Activated CD8-positive, alpha-beta memory T cell treated with anti-CD3 and anti-CD28 coated beads for 1 hour (primary cell): ENCODE data around the gene NKAIN4.

Experiments used
- DNase-seq, 2 donors: peaks; one replicate each; pipeline ENCODE4 v3.0.0-alpha.2; 2020; ENCODE audit warnings: low read depth in 1 of 2; ENCODE audit errors: extremely low read depth in 1 of 2

Gene NKAIN4

GRCh38 chr20:63254232-63254605, at the start of gene NKAIN4:
NKAIN4 (minus strand) TSS chr20:63254463; CDS start chr20:63254450, 13 bp downstream.
- DNase-seq, result no peak

- no peak for DNase-seq
These were observed 48.9 kb upstream of the NKAIN4 start for GRCh38 chr20:63303095-63303666.

- DNase-seq, result no peak
These were observed 47.4 kb upstream of the NKAIN4 start for GRCh38 chr20:63301671-63302070.

GRCh38 chr20:63298731-63299312, 44.6 kb upstream of the NKAIN4 start:
- DNase-seq, result no peak

DNA sequence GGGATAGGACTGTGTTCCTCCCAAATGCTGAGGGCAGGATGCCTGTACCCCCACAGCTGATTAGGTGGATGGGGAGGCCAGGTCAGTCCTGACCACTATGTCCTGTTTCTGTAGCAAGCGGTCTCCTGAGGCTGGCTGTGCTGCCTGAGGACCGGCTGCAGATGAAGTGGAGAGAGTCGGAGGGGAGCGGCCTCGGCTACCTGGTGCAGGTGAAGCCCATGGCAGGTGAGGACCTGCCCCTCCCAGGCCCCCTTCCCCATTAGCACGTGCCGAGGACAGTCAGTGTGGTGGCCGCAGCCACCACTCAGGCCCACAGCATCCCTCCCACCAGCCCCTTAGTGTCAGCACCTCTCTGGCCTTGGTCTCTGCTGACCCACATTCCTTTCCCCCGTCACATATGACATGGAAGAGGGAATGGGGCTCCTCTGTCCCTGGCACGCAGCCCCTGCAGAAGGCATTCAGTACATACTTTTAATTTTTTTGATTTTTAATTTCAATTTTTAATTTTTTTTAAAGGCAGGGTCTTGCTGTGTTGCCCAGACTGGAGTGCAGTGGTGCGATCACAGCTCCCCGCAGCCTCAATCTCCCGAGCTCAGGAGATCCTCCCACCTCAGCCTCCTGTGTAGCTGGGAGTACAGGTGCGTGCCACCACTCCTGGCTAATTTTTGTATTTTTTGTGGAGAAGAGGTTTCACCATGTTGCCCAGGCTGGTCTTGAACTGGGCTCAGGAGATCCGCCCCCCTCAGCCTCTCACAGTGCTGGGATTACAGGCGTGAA, 43.7 kb upstream of the NKAIN4 start:
- DNase-seq, result no peak

DNA sequence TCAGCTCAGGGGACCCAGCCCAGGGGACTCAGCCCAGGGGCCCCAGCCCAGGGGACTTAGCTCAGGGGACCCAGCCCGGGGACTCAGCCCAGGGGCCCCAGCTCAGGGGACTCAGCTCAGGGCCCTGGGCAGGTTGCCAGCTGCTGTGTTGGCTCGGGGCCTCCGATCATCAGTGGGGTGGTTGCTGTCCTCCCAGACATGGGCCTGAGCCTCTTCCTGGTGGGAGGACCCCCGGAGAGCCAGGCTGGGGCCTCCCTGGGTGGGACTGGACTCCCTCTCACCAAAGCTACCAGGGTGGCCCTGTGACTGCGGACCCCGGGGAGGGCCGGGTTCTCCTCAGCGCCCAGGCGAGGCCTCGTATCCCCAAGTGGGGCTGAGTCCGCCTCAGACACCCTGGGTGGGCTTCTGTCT, 43.1 kb upstream of the NKAIN4 start:
- DNase-seq, result no peak

DNA sequence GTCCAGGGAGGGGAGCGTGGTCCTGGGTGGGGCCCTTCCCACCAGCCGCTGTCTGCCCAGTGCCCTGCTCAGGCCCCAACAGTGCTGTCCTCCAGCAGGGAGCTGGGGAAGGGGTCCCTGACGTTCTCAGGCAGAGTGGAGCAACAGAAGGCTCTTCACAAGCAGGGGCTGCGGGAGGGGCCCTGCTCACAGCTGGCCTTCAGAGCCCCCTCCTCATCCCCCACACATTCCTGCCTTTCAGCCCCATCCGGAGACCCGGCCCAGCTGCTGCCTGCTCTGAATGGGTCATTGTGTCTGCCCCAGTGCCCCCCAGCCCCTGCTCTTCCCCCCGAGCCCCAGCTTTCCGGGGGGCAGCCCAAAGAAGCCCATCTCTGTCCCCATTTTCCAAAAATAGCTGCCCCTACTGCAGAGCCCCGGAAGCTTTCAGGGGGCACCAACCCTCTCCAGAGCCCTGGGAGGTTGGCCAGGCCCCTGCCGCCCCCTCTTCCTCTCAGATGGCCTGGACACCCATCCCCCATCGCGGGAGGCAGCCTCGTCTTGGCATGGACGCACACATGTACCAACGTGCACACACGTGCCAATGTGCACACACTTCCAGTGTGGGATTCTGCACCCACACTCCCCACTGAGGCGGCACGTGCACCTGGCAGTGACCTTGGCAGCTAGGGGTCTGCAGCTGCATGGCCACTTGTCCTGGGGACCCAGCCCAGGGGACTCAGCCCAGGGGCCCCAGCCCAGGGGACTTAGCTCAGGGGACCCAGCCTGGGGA, 42.5 kb upstream of the NKAIN4 start:
- DNase-seq, result no peak

- no peak for DNase-seq
These were observed 41.6 kb upstream of the NKAIN4 start for GRCh38 chr20:63295846-63296245.

- no peak for DNase-seq
These were observed 41.2 kb upstream of the NKAIN4 start for GRCh38 chr20:63295422-63295821.

- DNase-seq, result no peak
These were observed 40.8 kb upstream of the NKAIN4 start for GRCh38 chr20:63295018-63295417.

DNA sequence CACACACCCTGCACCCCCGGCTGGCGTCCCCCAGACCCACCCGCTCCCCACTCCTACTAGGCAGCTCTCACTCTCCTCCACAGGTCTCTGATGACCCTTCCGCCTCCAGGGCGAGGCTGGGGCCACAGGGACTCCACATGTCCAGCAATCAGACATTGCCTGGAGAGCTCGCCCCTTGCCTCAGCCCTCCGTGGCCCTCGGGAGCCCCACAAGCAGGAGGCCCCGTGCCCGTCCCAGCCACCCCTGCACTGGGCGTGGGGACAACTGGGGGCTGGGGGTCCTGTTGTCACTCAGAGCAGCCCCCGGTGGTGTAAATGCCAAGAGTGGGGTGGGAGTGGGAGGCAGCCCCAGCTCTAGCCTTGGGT, 40.3 kb upstream of the NKAIN4 start:
- no peak for DNase-seq

- DNase-seq, result no peak
These were observed 39.7 kb upstream of the NKAIN4 start for GRCh38 chr20:63293871-63294535.

- DNase-seq, result no peak
These were observed 39.2 kb upstream of the NKAIN4 start for GRCh38 chr20:63293456-63293855.

- DNase-seq, result no peak
These were observed 38.6 kb upstream of the NKAIN4 start, which contains the start of gene COL20A1 for GRCh38 chr20:63292904-63293303. COL20A1 (plus strand) TSS chr20:63293186; CDS start chr20:63295108, 1,922 bp downstream.

- DNase-seq, result no peak
These were observed 38.0 kb upstream of the NKAIN4 start for GRCh38 chr20:63292292-63292701.

GRCh38 chr20:63291811-63292210, 37.5 kb upstream of the NKAIN4 start:
- no peak for DNase-seq

DNA sequence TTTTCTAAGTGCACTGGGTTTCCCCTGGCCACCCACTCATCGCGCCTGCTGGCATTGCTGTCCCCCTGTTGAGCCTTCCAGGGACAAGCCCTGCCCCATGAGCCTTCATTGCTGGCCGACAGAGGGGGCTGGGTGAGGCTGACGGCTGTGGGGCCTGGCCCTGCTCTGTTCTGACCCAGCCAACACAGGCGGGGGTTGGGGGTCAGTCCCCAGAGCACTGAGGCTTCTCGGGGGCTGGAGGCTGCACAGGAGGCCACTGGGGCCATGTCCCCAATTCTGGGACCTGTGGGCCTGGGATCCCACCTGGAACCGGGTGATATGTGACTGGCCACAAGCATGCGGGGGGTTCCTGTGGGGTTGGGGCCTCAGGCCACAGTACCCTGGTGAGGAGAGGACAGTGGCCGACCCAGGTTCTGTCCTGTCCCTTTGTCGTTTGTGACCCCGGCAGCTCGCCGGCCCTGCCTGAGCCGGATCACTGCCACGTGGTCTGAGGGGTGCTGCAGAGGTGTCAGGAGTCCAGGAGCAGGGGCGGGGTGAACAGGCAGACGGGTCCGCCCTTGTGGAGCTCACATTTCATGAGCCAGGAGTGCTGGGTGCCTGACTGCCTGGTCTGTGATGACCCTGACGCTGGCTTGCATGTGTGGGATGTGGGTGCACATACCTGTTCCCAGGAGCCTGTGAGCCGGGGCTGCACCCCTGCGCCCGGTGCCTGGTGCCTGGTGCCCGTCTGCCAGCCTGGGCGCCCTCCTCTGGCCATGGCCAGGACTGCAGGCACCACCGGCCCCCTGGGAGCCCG, 36.6 kb upstream of the NKAIN4 start:
- peak in 1 of 2 donors; percentile 44 for DNase-seq

GRCh38 chr20:63290136-63290676, 35.9 kb upstream of the NKAIN4 start:
- DNase-seq, result no peak

- no peak for DNase-seq
These were observed 35.3 kb upstream of the NKAIN4 start for GRCh38 chr20:63289311-63290135.
